Dendritic cell treated with granulocyte-macrophage colony-stimulating factor and Interleukin-4, amounts not matched to agents 40 ng/mL and 50 ng/mL, for 4 days (primary cell): Measurements from ENCODE around the gene SLC19A1.

Source experiments
- H3K27ac Mint-ChIP-seq: one replicate; pipeline ENCODE4 v1.8.0; 2022; ENCODE audit warnings: mild to moderate bottlenecking, mixed read lengths
- H3K27me3 Mint-ChIP-seq: one replicate; pipeline ENCODE4 v1.8.0; 2022; ENCODE audit warnings: mild to moderate bottlenecking, mixed read lengths
- H3K36me3 Mint-ChIP-seq: one replicate; pipeline ENCODE4 v1.8.0; 2022; ENCODE audit warnings: low read depth, mixed read lengths
- H3K4me1 Mint-ChIP-seq: one replicate; pipeline ENCODE4 v1.8.0; 2022; ENCODE audit warnings: low read depth, mixed read lengths
- H3K4me3 Mint-ChIP-seq: one replicate; pipeline ENCODE4 v1.8.0; 2022; ENCODE audit warnings: mild to moderate bottlenecking, moderate library complexity, mixed read lengths
- H3K9me3 Mint-ChIP-seq: one replicate; pipeline ENCODE4 v1.8.0; 2022; ENCODE audit warnings: mixed read lengths
- intact Hi-C: fragments of 100-400 bp; cut with micrococcal nuclease; formaldehyde crosslinking; loops from one replicate; pipeline ENCODE4 v1.15.0; 2022

Gene SLC19A1

GRCh38 chr21:45580576-45581321, 38.5 kb upstream of the SLC19A1 start:
- Mint-ChIP-seq H3K4me1 (no peaks in the 10 kb centered on the region), H3K36me3 (no peaks in the 10 kb centered on the region), H3K27me3 (peaks cover 3% of the 10 kb centered on the region), H3K27ac (no peak overlapping the region), H3K9me3 (peaks cover 10% of the 10 kb centered on the region), H3K4me3 (no peak overlapping the region)
- intact Hi-C loops = no loop called here

GRCh38 chr21:45580181-45580575, 37.9 kb upstream of the SLC19A1 start:
- Mint-ChIP-seq H3K4me3 (no peak overlapping the region), H3K9me3 (peaks cover 8% of the 10 kb centered on the region), H3K36me3 (no peaks in the 10 kb centered on the region), H3K27ac (no peak overlapping the region), H3K27me3 (peaks cover 2% of the 10 kb centered on the region), H3K4me1 (no peaks in the 10 kb centered on the region)
- intact Hi-C loops = no loop called here

- Mint-ChIP-seq H3K36me3 (no peaks in the 10 kb centered on the region), H3K9me3 (peaks cover 8% of the 10 kb centered on the region), H3K4me1 (no peaks in the 10 kb centered on the region), H3K4me3 (no peak overlapping the region), H3K27me3 (peaks cover 2% of the 10 kb centered on the region), H3K27ac (no peak overlapping the region)
- intact Hi-C loops = no loop called here
These were observed 37.3 kb upstream of the SLC19A1 start for GRCh38 chr21:45579383-45580180.

GRCh38 chr21:45578811-45579381, 36.7 kb upstream of the SLC19A1 start:
- no peak overlapping the region for H3K4me3 Mint-ChIP-seq
- H3K27ac Mint-ChIP-seq = no peak overlapping the region
- H3K9me3 Mint-ChIP-seq = peaks cover 8% of the 10 kb centered on the region
- no peaks in the 10 kb centered on the region for H3K36me3 Mint-ChIP-seq
- H3K4me1 Mint-ChIP-seq = no peaks in the 10 kb centered on the region
- peaks cover 2% of the 10 kb centered on the region for H3K27me3 Mint-ChIP-seq
- intact Hi-C loops = no loop called here

GRCh38 chr21:45578176-45578801, 36.0 kb upstream of the SLC19A1 start:
- Mint-ChIP-seq H3K9me3 (peaks cover 6% of the 10 kb centered on the region), H3K4me3 (no peak overlapping the region), H3K4me1 (no peaks in the 10 kb centered on the region), H3K27ac (no peak overlapping the region), H3K36me3 (no peaks in the 10 kb centered on the region), H3K27me3 (peaks cover 2% of the 10 kb centered on the region)
- intact Hi-C loops = no loop called here

- peaks cover 2% of the 10 kb centered on the region for H3K27me3 Mint-ChIP-seq
- intact Hi-C loops = no loop called here
- H3K4me3 Mint-ChIP-seq = no peak overlapping the region
- no peak overlapping the region for H3K27ac Mint-ChIP-seq
- H3K36me3 Mint-ChIP-seq = no peaks in the 10 kb centered on the region
- peaks cover under 1% of the 10 kb centered on the region for H3K9me3 Mint-ChIP-seq
- no peaks in the 10 kb centered on the region for H3K4me1 Mint-ChIP-seq
These were observed 35.5 kb upstream of the SLC19A1 start for GRCh38 chr21:45577801-45578175.

GRCh38 chr21:45576838-45577737, 34.8 kb upstream of the SLC19A1 start:
- H3K4me1 Mint-ChIP-seq = no peaks in the 10 kb centered on the region
- H3K9me3 Mint-ChIP-seq = no peaks in the 10 kb centered on the region
- no peaks in the 10 kb centered on the region for H3K36me3 Mint-ChIP-seq
- no peak overlapping the region for H3K27ac Mint-ChIP-seq
- peaks cover 2% of the 10 kb centered on the region for H3K27me3 Mint-ChIP-seq
- intact Hi-C loops = no loop called here
- no peak overlapping the region for H3K4me3 Mint-ChIP-seq

- Mint-ChIP-seq H3K27ac (no peak overlapping the region), H3K27me3 (peaks cover 5% of the 10 kb centered on the region), H3K4me1 (no peaks in the 10 kb centered on the region), H3K4me3 (no peak overlapping the region), H3K9me3 (no peaks in the 10 kb centered on the region), H3K36me3 (no peaks in the 10 kb centered on the region)
- intact Hi-C loops = no loop called here
These were observed 34.0 kb upstream of the SLC19A1 start for GRCh38 chr21:45575993-45576837.

GRCh38 chr21:45575304-45575992, 33.2 kb upstream of the SLC19A1 start:
- no peaks in the 10 kb centered on the region for H3K4me1 Mint-ChIP-seq
- peaks cover 5% of the 10 kb centered on the region for H3K27me3 Mint-ChIP-seq
- H3K36me3 Mint-ChIP-seq = no peaks in the 10 kb centered on the region
- no peak overlapping the region for H3K4me3 Mint-ChIP-seq
- intact Hi-C loops = no loop called here
- H3K9me3 Mint-ChIP-seq = no peaks in the 10 kb centered on the region
- no peak overlapping the region for H3K27ac Mint-ChIP-seq

GRCh38 chr21:45574691-45575090, 32.5 kb upstream of the SLC19A1 start:
- peaks cover 5% of the 10 kb centered on the region for H3K27me3 Mint-ChIP-seq
- no peaks in the 10 kb centered on the region for H3K9me3 Mint-ChIP-seq
- no peaks in the 10 kb centered on the region for H3K36me3 Mint-ChIP-seq
- H3K4me1 Mint-ChIP-seq = no peaks in the 10 kb centered on the region
- intact Hi-C loops = no loop called here
- no peak overlapping the region for H3K4me3 Mint-ChIP-seq
- no peak overlapping the region for H3K27ac Mint-ChIP-seq

- Mint-ChIP-seq H3K9me3 (no peaks in the 10 kb centered on the region), H3K27ac (no peak overlapping the region), H3K36me3 (no peaks in the 10 kb centered on the region), H3K4me3 (no peak overlapping the region), H3K27me3 (peaks cover 5% of the 10 kb centered on the region), H3K4me1 (no peaks in the 10 kb centered on the region)
- intact Hi-C loops = no loop called here
These were observed 31.9 kb upstream of the SLC19A1 start for GRCh38 chr21:45574081-45574501.

- no peak overlapping the region for H3K27ac Mint-ChIP-seq
- H3K27me3 Mint-ChIP-seq = peaks cover 7% of the 10 kb centered on the region
- no peaks in the 10 kb centered on the region for H3K4me1 Mint-ChIP-seq
- H3K9me3 Mint-ChIP-seq = no peaks in the 10 kb centered on the region
- no peak overlapping the region for H3K4me3 Mint-ChIP-seq
- intact Hi-C loops = no loop called here
- no peaks in the 10 kb centered on the region for H3K36me3 Mint-ChIP-seq
These were observed 31.3 kb upstream of the SLC19A1 start for GRCh38 chr21:45573452-45574035.
